VCaP (cell line): ENCODE results near the gene THOC2.
"Not testable (repeated sequence)": the region's sequence is repeated elsewhere in the genome, so short reads cannot be mapped to it uniquely, and the experiment has no call there.

Source experiments
- H3K27ac ChIP-seq: fragments of 450-650 bp; 2 replicates; pipeline ENCODE4 v1.5.1; 2017
- CTCF ChIP-seq: fragments of 450-650 bp; conservative IDR thresholded peaks from 2 replicates; pipeline ENCODE4 v1.5.1; 2017; ENCODE audit warnings: mild to moderate bottlenecking, moderate library complexity

THOC2 gene

GRCh38 chrX:123698979-123699520, 33.8 kb downstream of the THOC2 start:
- no peak overlapping the region for H3K27ac ChIP-seq
- no peak for TF ChIP-seq CTCF

GRCh38 chrX:123696334-123696733, 36.5 kb downstream of the THOC2 start:
- H3K27ac ChIP-seq: no peak overlapping the region
- TF ChIP-seq CTCF: no peak

GRCh38 chrX:123695242-123695641, 37.6 kb downstream of the THOC2 start:
- TF ChIP-seq CTCF: no peak
- no peak overlapping the region for H3K27ac ChIP-seq

- no peak for TF ChIP-seq CTCF
- no peak overlapping the region for H3K27ac ChIP-seq
Measured at GRCh38 chrX:123691776-123692175, 41.1 kb downstream of the THOC2 start.

- no peak for TF ChIP-seq CTCF
Measured at GRCh38 chrX:123688524-123688923, 44.3 kb downstream of the THOC2 start.

GRCh38 chrX:123685232-123685631, 47.6 kb downstream of the THOC2 start:
- no peak for TF ChIP-seq CTCF
- no peak overlapping the region for H3K27ac ChIP-seq

More at GRCh38 chrX:123688524-123688923, 44.3 kb downstream of the THOC2 start:
- H3K27ac ChIP-seq: no peak overlapping the region

GRCh38 chrX:123682186-123682585, 50.7 kb downstream of the THOC2 start:
- no peak overlapping the region for H3K27ac ChIP-seq
- TF ChIP-seq CTCF: no peak

GRCh38 chrX:123679733-123680460, 53.0 kb downstream of the THOC2 start:
- not testable (repeated sequence) for H3K27ac ChIP-seq
